ENCODE results near the gene TMEM163.

Gene TMEM163

DNA sequence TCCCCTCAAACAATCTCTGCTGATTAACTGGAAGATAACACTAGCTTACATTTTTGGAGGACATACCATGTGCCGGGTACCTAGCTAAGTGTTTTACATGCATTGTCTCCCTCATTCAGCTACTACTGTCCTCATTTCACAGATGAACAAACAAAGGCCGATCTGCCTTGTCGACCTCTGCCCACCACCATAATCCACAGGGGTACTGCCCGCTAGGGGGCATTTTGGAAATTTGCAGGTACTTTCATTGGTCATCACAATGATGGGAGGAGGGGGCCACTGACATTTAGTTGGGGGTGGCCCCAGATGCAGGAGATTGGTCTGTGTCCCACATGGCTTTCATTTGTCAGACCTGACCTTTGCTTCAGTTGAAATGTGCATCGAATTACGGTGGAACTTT, 3.9 kb upstream of the TMEM163 start:
- Histone ChIP-seq H4K8ac (ENCODE audit: low read depth, low read length) (no peak overlapping the region), H3K79me2 (ENCODE audit: control insufficient read depth, insufficient read depth, low read length) (no peaks in the 10 kb centered on the region), H3K23ac (ENCODE audit: low read length) (no peak overlapping the region), H4K5ac (ENCODE audit: low read length) (no peak overlapping the region), H2BK5ac (ENCODE audit: low read length) (no peak overlapping the region), H3K56ac (ENCODE audit: low read length) (no peak overlapping the region), H3K4ac (ENCODE audit: low read depth, low read length) (no peak overlapping the region), H3K18ac (ENCODE audit: low read length) (no peak overlapping the region), H2BK15ac (replicated peaks; ENCODE audit: low read depth) (no peak overlapping the region), H2AK5ac (ENCODE audit: low read length) (no peak overlapping the region), H3K9ac (ENCODE audit: low read length) (no peak overlapping the region), H2BK120ac (ENCODE audit: low read depth, low read length) (no peak overlapping the region), H3K27ac (ENCODE audit: low read depth, low read length) (no peak overlapping the region), H3K79me1 (ENCODE audit: low read length) (no peaks in the 10 kb centered on the region), H3K4me3 (ENCODE audit: low read length) (no peak overlapping the region), H3K36me3 (ENCODE audit: control insufficient read depth, insufficient read depth, low read length) (no peaks in the 10 kb centered on the region), H3K4me1 (ENCODE audit: control insufficient read depth, low read depth, low read length) (no peaks in the 10 kb centered on the region), H3K27me3 (ENCODE audit: insufficient read depth, low read length, poor library complexity) (peaks cover 23% of the 10 kb centered on the region), H3K4me2 (ENCODE audit: low read length) (no peak overlapping the region)
- peak; percentile 54 for DNase-seq
- no CpG with 5 or more reads among the region's 6 CpGs for WGBS (ENCODE audit: extremely low coverage, insufficient coverage, low lambda C conversion rate)

DNA sequence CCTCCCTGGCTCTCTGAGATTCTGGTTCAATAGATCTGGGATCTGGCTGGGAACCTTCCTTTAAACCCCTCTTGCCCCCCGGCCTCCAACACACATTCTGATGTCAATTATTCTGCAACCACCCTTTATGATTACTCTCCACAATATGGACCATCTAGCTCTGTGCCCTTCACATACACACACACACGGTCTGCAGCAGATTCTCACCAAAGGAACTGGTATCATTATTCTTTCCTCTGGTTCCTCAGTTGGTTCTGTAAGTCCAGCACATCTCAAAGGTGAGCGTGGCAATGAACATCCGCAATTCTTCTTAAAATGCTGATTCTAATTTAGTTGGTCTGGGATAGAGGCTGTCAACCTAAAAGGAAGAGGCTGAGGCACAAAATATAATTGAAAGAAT, 2.8 kb upstream of the TMEM163 start:
- Histone ChIP-seq H3K79me2 (ENCODE audit: control insufficient read depth, insufficient read depth, low read length) (no peaks in the 10 kb centered on the region), H3K4ac (ENCODE audit: low read depth, low read length) (no peak overlapping the region), H2BK120ac (ENCODE audit: low read depth, low read length) (no peak overlapping the region), H3K9ac (ENCODE audit: low read length) (no peak overlapping the region), H3K36me3 (ENCODE audit: control insufficient read depth, insufficient read depth, low read length) (no peaks in the 10 kb centered on the region), H3K23ac (ENCODE audit: low read length) (no peak overlapping the region), H4K8ac (ENCODE audit: low read depth, low read length) (no peak overlapping the region), H2BK5ac (ENCODE audit: low read length) (no peak overlapping the region), H3K4me2 (ENCODE audit: low read length) (no peak overlapping the region), H3K4me3 (ENCODE audit: low read length) (no peak overlapping the region), H3K79me1 (ENCODE audit: low read length) (no peaks in the 10 kb centered on the region), H3K27me3 (ENCODE audit: insufficient read depth, low read length, poor library complexity) (peaks cover 34% of the 10 kb centered on the region), H2BK15ac (replicated peaks; ENCODE audit: low read depth) (no peak overlapping the region), H3K27ac (ENCODE audit: low read depth, low read length) (no peak overlapping the region), H3K4me1 (ENCODE audit: control insufficient read depth, low read depth, low read length) (no peaks in the 10 kb centered on the region), H2AK5ac (ENCODE audit: low read length) (no peak overlapping the region), H4K5ac (ENCODE audit: low read length) (no peak overlapping the region), H3K56ac (ENCODE audit: low read length) (no peak overlapping the region), H3K18ac (ENCODE audit: low read length) (no peak overlapping the region)
- WGBS (ENCODE audit: extremely low coverage, insufficient coverage, low lambda C conversion rate): no CpG with 5 or more reads among the region's 4 CpGs
- DNase-seq: no peak

DNA sequence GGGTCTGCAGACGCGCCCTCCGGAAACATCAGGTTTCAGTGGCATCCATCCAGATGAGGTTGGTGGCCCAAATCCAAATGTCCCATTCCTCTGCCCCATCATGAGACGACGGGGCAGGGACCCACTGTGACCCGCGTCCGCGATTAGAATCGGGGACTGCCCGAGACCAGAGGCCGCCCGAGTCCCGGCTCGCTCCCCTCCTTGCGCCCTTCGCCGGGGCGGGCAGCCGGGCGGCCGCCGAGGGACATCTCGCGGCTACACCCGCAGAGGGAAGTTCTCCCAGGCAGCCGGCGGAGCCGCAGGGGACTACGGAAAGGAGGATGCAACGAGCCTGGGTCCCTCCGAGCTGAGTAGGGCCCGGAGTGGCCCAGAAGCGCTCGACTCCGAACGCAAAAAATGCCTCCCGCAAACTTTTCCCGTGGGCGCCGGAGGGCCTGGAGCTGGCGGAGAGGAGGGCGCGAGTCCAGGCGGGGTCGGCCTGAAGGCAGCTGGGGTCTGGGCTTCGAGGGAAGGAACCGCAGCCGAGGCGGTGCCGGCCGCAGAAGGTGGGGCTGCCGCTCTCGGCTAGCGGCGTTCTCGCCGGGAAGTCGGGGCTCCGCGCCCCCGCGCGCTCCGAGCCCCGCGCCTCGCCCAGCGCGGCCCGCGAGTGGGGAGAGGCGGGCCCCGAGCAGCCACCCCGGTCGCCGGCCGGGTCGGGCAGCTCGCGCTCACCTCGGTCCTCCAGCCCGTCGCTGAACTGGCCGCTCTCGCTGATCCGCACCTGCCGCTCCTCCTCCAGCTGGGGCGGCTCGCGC, 580 bp downstream of the TMEM163 start:
- H2AK5ac ChIP-seq (ENCODE audit: low read length): no peak overlapping the region
- H2BK15ac ChIP-seq (replicated peaks; ENCODE audit: low read depth): no peak overlapping the region
- H3K4me3 ChIP-seq (ENCODE audit: low read length): peak overlapping the region; percentile 32
- no peaks in the 10 kb centered on the region for H3K36me3 ChIP-seq (ENCODE audit: control insufficient read depth, insufficient read depth, low read length)
- peak overlapping the region; percentile 64 for H3K56ac ChIP-seq (ENCODE audit: low read length)
- peak overlapping the region; percentile 30 for H3K9ac ChIP-seq (ENCODE audit: low read length)
- peak overlapping the region; percentile 36 for H3K4me2 ChIP-seq (ENCODE audit: low read length)
- peaks cover 34% of the 10 kb centered on the region for H3K27me3 ChIP-seq (ENCODE audit: insufficient read depth, low read length, poor library complexity)
- WGBS (ENCODE audit: extremely low coverage, insufficient coverage, low lambda C conversion rate): no CpG with 5 or more reads among the region's 91 CpGs
- no peaks in the 10 kb centered on the region for H3K79me2 ChIP-seq (ENCODE audit: control insufficient read depth, insufficient read depth, low read length)
- peak overlapping the region; percentile 25 for H3K18ac ChIP-seq (ENCODE audit: low read length)
- H3K23ac ChIP-seq (ENCODE audit: low read length): peak overlapping the region; percentile 29
- H2BK120ac ChIP-seq (ENCODE audit: low read depth, low read length): no peak overlapping the region
- no peak overlapping the region for H3K4ac ChIP-seq (ENCODE audit: low read depth, low read length)
- H3K27ac ChIP-seq (ENCODE audit: low read depth, low read length): no peak overlapping the region
- H4K8ac ChIP-seq (ENCODE audit: low read depth, low read length): no peak overlapping the region
- H4K5ac ChIP-seq (ENCODE audit: low read length): no peak overlapping the region
- peak; percentile 37 for DNase-seq
- no peaks in the 10 kb centered on the region for H3K4me1 ChIP-seq (ENCODE audit: control insufficient read depth, low read depth, low read length)
- H3K79me1 ChIP-seq (ENCODE audit: low read length): no peaks in the 10 kb centered on the region
- no peak overlapping the region for H2BK5ac ChIP-seq (ENCODE audit: low read length)

DNA sequence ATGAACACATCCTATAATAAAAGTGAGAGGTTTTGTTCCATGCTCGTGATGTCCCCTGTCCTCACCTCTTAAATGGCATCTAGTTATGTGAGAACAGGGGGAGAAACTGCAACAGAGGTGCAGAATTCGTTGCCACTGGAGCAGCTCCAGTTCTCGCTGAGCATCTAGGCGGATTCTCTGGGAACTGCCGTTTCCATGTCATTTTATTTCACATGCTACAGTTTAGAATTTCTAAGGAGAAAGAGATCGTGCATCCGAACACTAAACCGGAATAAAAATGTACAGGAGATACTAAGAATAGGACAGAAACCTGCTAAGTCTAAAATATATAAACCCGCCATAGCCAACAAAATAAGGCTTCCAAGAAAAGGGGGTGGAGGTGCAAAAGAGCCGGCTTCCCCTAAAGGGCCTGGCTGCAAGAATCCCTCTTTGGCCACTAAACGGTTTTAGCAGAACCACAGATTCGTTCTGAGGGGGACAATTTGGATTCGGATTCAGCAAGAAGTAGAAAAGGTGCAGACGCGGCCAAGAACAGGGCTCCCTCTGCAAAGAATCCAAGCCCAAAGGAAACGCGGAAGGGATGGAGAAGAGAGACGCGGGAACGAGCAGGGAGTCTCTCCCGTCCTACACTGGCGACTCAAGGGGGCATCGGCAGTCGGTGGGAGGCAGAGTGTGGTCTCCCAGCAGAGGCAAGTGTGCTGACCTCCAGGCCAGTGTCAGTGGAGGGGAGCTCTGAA, 1.3 kb downstream of the TMEM163 start:
- no peak overlapping the region for H3K18ac ChIP-seq (ENCODE audit: low read length)
- no peaks in the 10 kb centered on the region for H3K4me1 ChIP-seq (ENCODE audit: control insufficient read depth, low read depth, low read length)
- H3K4me3 ChIP-seq (ENCODE audit: low read length): peak overlapping the region; percentile 1
- H2BK15ac ChIP-seq (replicated peaks; ENCODE audit: low read depth): no peak overlapping the region
- H4K8ac ChIP-seq (ENCODE audit: low read depth, low read length): no peak overlapping the region
- H3K9ac ChIP-seq (ENCODE audit: low read length): peak overlapping the region; percentile 7
- no peak for DNase-seq
- peak overlapping the region; percentile 59 for H3K56ac ChIP-seq (ENCODE audit: low read length)
- peaks cover 34% of the 10 kb centered on the region for H3K27me3 ChIP-seq (ENCODE audit: insufficient read depth, low read length, poor library complexity)
- no peak overlapping the region for H2BK120ac ChIP-seq (ENCODE audit: low read depth, low read length)
- H3K79me1 ChIP-seq (ENCODE audit: low read length): no peaks in the 10 kb centered on the region
- H3K23ac ChIP-seq (ENCODE audit: low read length): no peak overlapping the region
- H3K27ac ChIP-seq (ENCODE audit: low read depth, low read length): no peak overlapping the region
- H3K36me3 ChIP-seq (ENCODE audit: control insufficient read depth, insufficient read depth, low read length): no peaks in the 10 kb centered on the region
- no peak overlapping the region for H2BK5ac ChIP-seq (ENCODE audit: low read length)
- H4K5ac ChIP-seq (ENCODE audit: low read length): no peak overlapping the region
- H3K4me2 ChIP-seq (ENCODE audit: low read length): peak overlapping the region; percentile 36
- no CpG with 5 or more reads among the region's 24 CpGs for WGBS (ENCODE audit: extremely low coverage, insufficient coverage, low lambda C conversion rate)
- no peaks in the 10 kb centered on the region for H3K79me2 ChIP-seq (ENCODE audit: control insufficient read depth, insufficient read depth, low read length)
- no peak overlapping the region for H2AK5ac ChIP-seq (ENCODE audit: low read length)
- H3K4ac ChIP-seq (ENCODE audit: low read depth, low read length): no peak overlapping the region

DNA sequence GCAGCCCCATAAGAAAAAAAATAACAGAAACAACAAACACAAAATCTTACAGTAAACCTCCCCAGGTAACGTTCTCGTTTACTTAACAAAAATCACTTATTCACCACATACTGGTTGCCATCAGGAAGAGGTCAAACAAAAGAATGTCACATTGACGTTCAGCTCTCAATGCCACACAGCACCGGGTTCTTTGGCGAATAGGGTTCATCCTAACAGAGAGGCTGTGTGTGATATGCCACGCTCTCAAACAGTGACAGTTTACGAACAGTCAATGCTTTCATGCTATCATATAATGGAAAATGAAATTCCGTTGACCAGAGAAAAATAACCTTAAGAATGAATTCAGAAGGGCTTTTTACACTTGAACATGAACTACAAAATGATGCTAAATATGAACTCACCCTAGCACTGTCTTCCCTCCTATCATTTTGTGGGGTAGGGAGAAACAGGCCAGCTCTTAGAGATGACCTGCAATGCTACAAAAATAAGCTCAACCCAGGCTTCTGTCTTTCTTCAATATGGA, 2.0 kb downstream of the TMEM163 start:
- Histone ChIP-seq H2BK15ac (replicated peaks; ENCODE audit: low read depth) (no peak overlapping the region), H3K4me2 (ENCODE audit: low read length) (no peak overlapping the region), H3K36me3 (ENCODE audit: control insufficient read depth, insufficient read depth, low read length) (no peaks in the 10 kb centered on the region), H4K8ac (ENCODE audit: low read depth, low read length) (no peak overlapping the region), H2BK5ac (ENCODE audit: low read length) (no peak overlapping the region), H3K27me3 (ENCODE audit: insufficient read depth, low read length, poor library complexity) (peaks cover 34% of the 10 kb centered on the region), H4K5ac (ENCODE audit: low read length) (no peak overlapping the region), H3K27ac (ENCODE audit: low read depth, low read length) (no peak overlapping the region), H3K23ac (ENCODE audit: low read length) (no peak overlapping the region), H3K18ac (ENCODE audit: low read length) (no peak overlapping the region), H3K9ac (ENCODE audit: low read length) (no peak overlapping the region), H3K79me1 (ENCODE audit: low read length) (no peaks in the 10 kb centered on the region), H3K79me2 (ENCODE audit: control insufficient read depth, insufficient read depth, low read length) (no peaks in the 10 kb centered on the region), H3K56ac (ENCODE audit: low read length) (no peak overlapping the region), H2BK120ac (ENCODE audit: low read depth, low read length) (no peak overlapping the region), H2AK5ac (ENCODE audit: low read length) (no peak overlapping the region), H3K4ac (ENCODE audit: low read depth, low read length) (no peak overlapping the region), H3K4me1 (ENCODE audit: control insufficient read depth, low read depth, low read length) (no peaks in the 10 kb centered on the region), H3K4me3 (ENCODE audit: low read length) (no peak overlapping the region)
- no CpG with 5 or more reads among the region's 8 CpGs for WGBS (ENCODE audit: extremely low coverage, insufficient coverage, low lambda C conversion rate)
- no peak for DNase-seq

All from mesendoderm (in vitro differentiated cells).